Stimulated activated CD4-positive, alpha-beta T cell treated with anti-CD3 and anti-CD28 coated beads, Interleukin-4, amount 100 ng/mL, for 48 hours (primary cell): ENCODE data around the gene ADCY6.

Experiments used
- DNase-seq, 2 donors: peaks; one replicate each; pipeline ENCODE4 v3.0.0-alpha.2; 2020; ENCODE audit warnings: low read depth in 2 of 2

Gene ADCY6

DNA sequence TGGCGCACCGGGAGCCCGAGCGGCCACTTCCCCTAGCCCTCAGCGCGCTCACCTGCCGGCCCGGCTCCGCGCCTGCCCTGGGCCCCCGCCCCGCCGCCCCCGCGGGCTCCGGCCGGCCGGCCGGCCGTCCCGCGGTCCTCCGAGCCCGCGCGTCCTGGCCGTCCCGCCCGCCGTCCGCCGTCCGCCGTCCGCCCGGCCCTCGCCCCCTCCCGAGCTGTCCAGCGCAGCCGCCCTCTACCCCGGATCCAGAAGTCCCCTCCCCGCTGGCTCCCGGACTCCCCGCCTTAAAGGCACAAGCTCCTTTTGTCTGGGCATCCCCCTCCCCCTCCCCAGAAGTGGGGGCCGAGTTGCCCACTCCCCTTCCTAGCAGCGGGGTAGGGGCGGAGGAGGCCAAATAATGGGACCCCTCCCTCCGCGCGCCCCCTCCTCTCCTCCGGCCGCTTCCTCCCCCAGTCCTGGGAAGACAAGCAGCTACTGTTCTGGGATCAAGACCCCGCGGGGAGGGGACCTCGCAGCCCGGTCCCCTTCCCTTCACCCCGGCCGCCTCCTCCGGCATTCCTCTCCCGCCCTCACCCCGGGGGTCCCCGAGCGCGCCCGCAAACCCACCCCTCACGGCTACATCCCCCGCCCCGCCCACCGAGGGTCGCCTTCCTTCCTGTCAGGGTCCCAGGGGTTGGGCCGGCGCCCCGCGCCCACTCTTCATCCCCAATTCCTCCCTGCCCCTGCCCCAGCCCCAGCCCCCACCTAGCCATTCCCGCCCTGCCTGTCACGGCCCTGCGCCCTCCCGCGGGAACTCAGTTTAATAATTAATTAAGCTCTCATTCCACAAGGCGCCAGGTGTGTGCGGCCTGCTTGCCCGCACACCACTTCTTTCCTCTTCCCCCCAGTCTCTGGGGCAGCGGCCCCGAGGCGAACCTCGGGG lies at the start of gene ADCY6:
Gene ADCY6, minus strand, starts transcription at position 236 of the 922 bp plus-strand sequence. CDS start 5,655 bp downstream, outside the sequence.
- no peak for DNase-seq

DNA sequence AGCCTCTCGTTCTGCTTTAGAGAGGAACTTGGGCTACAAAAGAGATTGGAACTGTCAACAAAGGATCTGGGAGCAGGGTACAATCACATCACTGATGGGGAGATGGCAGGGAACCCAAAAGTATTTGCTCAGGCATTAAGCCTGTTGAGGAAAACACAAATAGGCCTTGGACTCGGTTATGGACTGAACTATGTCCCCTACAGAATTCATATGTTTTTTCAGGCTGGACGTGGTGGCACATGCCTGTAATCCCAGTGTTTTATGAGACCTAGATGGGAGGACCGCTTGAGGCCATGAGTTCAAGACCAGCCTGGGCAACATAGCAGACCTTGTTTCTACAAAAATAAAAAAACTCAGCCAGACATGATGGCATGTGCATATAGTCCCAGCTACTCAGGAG lies 49.2 kb upstream of the ADCY6 start:
- DNase-seq: no peak

DNA sequence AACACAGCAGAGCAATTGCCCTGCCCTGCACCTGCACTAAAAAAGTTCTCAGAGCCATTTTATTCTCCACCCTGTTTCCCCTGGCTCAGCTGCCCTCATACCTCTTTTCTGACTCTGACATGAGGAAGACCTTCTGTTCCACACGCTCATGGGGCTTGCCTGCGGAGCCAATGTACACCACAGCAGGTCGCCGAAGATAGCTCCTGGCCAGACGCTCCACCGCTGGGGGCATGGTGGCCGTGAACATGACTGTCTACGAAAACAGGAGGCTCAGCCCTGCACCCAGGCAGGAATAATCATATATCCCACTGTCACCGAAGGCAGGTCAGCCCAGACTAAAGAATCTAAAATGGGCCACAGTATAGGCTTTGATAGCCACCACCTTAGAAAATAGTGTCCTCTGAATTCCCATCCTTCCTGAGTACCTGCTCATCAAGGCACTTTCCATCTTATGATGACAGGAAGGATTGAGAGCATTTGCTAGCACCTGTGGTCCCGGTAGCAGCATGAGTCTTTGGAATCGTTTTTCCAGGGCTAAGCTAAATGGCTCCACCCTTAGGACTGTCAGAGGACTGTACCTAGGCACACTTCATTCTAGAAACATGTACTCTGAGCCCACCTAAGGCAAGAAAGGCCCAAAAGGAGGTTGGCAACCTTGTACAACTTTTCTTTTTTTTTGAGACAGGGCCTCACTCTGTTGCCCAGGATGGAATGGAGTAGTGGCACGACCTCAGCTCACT lies 43.6 kb upstream of the ADCY6 start:
- no peak for DNase-seq

DNA sequence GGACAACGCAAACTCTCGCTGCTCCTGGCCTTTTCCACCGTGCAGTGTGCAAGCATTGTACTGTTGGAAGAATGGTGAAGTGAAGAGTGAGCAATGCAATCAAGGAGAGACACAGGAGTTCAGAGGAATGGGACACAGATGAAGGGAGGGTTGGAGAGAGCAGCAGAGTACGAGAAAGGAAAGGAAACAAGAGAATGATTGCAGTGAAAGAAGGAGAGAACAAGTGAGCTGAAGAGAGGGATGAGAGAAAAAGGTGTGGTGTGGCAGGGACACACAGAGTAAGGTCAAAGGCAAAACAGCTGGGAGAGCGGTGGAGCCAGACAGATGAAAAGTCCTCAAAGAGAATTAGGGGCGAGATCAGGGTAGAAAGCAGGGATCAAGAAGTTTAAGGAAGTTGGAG lies 42.4 kb upstream of the ADCY6 start:
- DNase-seq: no peak

DNA sequence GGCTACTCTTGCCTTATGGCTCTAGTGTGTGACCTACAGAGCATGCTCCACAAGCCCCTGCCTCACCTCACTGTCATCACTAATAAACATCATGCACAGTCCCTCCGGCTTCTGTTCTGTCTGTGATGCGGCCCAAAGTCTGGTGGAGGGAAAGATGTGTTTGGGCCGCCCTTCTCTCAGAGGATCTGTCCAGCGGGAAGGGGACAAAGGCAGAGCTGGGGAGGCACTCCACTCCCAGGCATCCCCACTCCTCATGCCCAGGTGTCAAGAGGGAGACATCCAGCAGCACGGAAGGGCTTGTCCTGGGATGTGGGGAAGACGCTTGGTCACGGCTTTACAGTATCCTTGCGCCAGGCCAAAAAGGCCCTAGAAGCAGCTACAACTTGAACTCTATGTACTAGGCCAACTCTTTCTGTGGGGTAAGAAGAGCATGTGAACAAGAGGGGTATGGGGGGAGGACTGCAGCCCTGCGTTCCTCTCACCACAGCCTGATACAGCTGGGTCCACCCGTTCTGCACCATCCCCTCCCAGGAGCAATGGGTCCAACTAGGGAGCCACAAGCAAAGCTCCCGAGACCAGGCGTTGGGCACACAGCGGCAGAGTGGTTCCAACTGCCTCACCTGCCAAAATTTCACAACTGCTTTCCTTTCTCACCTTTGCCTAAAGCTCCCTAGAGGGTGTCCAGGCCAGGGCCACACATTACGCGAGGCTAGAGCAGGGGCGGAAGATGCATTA lies 40.1 kb upstream of the ADCY6 start:
- DNase-seq: no peak

DNA sequence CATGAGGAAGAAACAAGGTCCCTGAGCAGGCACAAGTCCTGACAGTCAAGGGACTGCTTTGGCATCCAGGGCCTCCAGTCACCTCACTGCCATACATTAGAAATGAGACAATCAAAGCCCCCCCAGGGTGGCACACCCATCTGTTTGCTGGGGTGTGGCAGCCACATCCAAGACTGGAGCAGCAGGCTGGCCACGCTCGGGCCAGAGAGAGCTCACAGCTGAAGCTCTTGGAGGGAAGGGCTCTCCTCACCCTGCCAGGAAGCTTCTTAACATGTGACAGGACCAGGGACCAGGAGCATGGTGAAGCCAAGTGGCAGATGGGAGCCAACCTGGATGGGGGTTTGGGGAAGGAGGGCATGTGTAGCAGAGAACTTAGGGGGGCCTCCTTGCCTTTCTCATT lies 39.4 kb upstream of the ADCY6 start:
- DNase-seq: no peak

DNA sequence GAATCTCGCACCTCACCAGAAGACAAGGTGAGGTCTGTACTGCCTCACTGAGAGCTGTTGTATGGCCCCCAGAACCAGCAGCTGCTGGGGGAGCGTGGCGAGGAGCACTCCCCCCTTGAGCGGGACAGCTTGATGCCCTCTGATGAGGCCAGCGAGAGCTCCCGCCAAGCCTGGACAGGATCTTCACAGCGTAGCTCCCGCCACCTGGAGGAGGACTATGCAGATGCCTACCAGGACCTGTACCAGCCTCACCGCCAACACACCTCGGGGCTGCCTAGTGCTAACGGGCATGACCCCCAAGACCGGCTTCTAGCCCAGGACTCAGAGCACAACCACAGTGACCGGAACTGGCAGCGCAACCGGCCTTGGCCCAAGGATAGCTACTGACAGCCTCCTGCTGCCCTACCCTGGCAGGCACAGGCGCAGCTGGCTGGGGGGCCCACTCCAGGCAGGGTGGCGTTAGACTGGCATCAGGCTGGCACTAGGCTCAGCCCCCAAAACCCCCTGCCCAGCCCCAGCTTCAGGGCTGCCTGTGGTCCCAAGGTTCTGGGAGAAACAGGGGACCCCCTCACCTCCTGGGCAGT lies 38.7 kb upstream of the ADCY6 start:
- DNase-seq: no peak

DNA sequence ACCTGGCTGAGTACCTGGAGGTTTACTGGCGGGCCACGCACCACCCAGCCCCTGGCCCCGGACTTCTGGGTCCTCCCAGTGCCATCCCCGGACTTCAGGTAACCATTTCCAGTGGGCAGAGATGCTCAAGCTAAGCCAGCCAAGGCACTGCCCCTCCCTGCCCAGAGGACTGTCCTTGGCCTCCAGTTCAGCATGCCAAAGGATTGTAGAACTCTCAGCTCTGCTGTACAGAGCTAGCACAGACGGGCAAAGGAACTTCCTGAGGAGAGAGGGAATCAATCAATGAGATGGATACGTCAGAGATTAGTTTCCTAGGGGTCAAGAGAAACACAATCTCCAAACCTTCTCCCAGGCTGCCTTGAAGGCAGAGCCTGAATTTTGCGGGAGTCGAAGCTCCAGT lies 38.1 kb upstream of the ADCY6 start:
- no peak for DNase-seq

DNA sequence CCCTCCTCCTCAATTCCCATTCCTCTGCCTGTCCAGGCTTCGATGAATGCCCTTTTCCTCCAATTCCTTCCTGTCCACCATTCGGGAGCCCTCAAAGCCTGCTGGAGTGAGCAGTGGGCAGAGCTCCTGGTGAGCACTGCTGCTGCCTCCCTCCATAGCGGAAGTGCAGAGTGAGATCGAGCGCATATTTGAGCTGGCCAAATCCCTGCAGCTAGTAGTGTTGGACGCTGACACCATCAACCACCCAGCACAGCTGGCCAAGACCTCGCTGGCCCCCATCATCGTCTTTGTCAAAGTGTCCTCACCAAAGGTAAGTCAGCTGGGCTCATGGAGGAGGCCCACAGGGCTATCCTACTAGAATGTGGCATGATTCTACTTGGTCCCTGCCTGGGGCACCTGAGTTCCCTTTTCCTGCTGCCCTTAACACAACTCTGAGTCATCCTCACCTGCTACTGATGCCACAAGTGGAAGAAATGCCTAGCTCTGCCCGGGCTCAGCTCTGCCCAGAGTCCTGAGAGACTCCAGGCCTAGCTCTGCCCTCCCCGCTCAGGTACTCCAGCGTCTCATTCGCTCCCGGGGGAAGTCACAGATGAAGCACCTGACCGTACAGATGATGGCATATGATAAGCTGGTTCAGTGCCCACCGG lies 37.4 kb upstream of the ADCY6 start:
- no peak for DNase-seq

DNA sequence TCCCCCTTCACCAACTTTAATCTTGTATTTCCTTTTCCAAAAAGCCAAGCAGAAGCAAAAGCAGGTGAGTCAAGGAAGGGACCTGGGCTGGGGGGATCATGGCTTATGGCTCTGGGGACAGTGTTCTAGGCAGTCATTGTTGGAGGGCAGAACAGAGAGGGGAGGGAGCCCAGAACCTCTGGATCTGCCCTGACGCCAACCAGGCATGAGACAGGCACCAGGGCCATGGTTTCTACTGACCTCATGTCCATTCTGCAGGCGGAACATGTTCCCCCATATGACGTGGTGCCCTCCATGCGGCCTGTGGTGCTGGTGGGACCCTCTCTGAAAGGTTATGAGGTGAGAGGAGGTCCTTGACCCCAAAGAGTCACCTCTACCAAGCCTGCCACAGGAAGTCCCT lies 36.0 kb upstream of the ADCY6 start:
- no peak for DNase-seq

DNA sequence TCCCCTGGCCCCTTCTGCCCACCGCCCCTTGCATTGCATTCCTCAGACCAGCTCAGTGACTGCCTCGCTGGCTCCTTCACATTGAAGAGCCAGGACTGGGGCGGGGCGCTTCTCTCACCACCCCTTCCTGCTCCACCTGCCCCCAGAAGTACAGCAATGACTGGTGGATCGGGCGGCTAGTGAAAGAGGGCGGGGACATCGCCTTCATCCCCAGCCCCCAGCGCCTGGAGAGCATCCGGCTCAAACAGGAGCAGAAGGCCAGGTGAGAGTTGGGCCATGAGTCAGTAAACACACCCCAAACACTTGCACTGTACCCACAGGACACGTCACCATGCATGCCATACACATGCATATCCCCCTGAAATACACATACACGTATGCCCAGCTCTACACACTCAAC lies 35.2 kb upstream of the ADCY6 start:
- no peak for DNase-seq

DNA sequence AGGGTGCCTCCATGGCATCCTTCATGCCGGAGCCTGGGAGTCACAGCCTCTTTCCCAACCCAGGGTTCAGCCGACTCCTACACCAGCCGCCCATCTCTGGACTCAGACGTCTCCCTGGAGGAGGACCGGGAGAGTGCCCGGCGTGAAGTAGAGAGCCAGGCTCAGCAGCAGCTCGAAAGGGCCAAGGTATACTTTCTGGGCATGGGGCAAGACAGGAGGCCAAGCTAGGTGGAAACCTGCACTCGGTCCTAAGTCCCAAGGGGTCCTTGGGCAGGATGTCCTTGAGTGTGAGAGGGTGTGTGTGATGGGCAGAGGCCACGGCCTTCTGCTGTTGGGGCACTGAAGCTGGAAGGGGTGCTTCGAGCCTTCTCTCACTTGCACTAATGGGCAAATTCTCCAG lies 34.4 kb upstream of the ADCY6 start:
- DNase-seq: no peak

DNA sequence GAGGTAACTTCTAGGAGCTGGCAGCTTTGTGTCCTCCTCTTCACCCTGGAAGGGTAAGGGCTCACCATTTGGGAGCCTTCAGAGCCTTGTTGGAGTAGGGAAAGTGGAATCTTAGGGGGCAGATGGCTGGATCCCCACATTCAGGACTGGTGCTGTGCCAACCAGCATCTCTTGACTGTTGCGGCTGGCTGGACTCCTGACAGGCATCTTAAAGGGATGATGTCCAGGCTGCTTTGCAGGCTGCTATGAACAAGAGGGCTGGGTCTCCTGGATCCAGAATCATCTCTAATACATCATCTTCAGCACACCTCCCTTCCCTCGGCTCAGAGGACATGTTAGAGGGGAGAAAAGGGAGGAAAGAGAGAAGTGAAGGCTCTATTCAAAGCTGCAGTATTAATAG lies 33.8 kb upstream of the ADCY6 start:
- DNase-seq: no peak

DNA sequence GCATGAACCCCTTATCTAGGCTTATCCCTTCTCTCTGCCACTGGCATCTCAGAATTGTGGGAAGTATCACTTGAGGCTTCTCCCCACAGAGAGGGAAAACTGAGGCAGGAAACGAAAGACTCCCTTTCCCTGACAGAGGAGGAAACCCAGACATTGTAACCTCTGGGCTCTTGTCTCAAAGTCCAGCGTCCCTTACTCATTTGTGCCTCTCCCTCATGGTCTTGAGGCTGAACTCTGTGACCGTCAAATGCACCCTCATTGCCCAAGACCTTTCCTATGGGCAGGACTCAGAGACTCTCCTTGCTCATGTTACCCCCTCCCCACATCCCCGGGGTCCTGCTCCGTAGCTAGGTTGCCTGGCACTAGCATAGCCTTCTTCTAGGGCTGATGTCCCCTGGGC lies 33.2 kb upstream of the ADCY6 start:
- DNase-seq: no peak

DNA sequence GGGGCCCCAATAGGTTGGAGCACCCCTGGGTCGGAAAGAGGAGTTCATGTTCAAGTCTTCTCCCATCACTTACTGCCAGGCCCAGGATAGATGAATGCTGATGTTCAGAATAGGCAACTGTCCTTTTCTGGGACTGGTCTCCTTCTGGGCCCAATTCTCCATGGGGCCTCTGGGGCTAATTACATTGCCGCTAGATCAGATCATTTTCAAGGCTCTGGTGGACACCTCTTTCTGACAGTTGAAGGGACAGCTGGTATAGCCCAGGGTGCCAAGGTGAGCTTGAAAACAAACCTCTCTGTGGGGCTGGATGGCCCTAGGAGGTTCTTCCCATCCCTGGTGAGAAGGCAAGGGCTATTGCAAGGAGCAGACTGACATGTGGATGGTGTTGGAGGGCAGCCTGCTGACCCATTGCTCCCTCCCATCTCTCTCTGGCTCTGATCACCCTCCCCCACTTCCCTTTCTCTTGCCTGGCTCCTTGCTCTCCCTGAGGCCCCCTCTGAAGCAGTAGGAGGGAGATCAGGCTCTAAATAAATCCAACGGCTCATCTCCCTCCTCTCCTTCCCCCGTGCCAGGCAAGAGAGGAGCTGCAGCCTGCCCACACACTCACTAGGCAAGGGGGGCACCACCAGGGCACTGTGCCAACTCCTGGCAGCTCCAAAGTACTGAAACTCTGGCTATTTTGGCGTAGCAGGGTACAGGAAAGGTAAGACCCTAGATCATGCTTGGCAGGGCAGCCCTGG lies 31.3 kb upstream of the ADCY6 start:
- no peak for DNase-seq

DNA sequence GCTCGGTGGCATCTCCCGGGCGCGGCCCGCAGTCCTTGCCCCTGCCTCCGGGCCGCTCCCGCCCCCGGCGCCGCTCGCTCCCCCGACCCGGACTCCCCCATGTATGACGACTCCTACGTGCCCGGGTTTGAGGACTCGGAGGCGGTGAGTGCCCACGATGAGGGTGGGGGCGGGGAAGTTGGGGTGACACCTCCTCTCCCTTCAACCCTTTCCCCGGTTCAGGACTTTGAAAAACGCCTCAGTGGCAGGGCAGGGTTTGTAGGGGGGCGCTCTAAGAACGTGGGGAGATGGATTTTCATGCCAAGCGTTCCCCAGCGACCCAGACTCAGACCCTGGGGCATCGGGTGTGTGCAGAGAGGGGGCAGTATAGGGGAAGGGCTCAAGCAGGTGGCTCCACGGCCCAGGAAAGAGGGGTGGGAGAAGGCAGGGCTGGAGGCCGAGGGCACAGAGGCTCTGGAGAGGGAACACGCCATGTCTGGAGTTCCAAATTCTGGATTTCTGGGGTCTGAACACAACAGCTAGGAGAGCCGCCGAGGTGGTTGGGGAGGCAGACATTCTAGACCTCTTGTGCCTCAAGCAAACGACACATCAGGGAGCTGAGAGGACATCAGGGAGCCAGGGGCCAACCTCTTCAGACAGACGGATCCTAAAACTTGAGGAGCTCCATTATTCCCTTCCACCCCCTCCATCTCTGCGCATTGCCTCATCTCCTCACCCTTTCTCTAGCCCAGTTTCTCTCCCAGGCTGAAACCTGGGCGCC lies 30.1 kb upstream of the ADCY6 start:
- DNase-seq: peak in 1 of 2 donors; percentile 34

DNA sequence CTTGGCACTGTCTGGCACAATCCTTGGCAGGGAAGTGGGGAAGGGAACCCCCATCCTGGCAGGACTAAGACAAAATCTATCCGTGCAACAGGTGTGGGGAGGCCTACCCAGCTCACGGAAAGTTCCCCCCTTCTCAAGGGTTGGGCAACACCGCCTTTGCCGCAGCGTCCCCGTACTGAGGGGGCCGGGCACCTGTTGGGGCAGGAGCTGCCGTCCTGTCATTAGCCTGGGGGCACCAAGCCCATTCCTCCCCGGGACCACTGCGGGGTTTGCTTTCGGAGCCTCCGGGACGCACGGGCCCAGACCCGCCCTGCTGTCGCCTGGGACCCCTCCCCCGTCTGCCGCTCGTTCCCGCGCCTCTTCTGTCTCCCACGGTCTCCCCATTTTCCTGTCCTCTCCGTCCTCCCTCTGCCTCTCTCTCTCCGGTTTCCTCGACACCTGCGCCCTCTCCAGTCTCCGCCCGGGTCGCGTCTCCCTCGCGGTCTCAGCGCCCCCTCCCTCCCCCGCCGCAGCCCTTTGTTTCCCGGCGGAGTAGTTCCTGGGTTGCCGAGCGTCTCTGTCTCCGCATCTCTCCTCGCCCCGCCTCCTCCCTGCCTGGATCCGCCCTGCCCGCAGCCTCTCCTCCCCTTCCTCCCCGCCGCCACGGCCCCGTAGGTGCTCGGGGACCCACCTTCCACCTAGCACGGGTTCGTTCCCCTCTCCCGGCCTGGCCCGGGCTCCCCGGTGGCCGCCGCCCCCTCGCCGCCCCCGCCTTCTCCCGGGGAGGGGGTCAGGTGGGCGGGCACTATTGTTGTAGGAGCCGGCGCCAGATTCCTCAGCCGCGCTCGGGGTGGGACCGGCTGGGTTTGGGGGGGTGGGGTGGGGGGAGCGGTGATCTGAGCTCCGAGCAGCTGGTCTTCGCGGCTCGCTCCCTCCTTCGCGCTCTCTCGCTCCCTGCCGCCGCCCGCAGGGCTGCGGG lies 29.3 kb upstream of the ADCY6 start, which contains the start of gene CACNB3:
Gene CACNB3, plus strand, starts transcription at position 624 of the 958 bp plus-strand sequence. CDS start 434 bp downstream, outside the sequence.
- peak; percentile 72 to 76 for DNase-seq

DNA sequence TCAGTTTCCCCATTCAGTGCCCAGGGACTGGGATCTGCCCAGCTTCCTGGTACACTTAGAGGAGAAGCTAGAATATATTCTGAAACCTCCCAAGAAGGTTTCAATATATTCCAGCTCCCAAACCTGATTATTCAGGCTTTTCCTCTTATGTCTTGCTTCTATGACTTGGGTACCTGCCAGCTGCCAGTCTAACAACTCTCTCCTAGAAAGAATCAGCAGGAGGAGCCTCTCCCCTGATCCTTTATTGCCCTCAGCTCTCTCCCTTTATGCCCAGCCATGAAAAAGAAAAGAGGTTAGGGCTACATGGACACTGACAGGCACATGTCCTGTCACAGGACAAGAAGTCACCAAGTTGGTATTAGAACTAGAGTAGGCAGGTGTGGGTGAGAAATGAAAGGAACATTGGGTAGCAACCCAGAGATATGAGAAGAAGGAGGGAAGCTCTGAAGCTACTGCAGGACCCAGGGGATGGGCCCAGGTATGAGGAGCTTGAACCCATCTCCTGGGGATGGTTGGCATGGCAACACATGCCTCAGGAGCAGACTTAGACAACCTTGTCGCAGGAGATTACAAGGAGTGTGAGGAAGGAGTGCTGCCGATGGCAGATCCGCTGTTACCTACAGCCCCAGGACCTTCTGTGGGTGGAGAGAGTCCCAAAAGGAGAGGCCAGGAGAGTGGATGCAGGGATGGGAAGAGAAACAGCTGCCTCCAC lies 27.4 kb upstream of the ADCY6 start:
- no peak for DNase-seq
